K562 (cell line): ENCODE data around the gene PMEPA1. TPM values are rescaled to one million over a fixed set of nuclear protein-coding genes. Genes with fewer than 3 reads are reported as not detected.

Experiments
- ATAC-seq: fragments of 200-7000 bp; cut with Tn5 transposase; 3 replicates; pipeline ENCODE4 v1.9.1; 2020; ENCODE audit warnings: moderate library complexity
- BruUV-seq: library from RNA; stranded (reverse); fragments of 400-500 nt; replicated peaks from 2 replicates; lab custom pipeline; 2021; lab: Mats Ljungman, UMichigan
- CTCF ChIA-PET: fragments of 300-600 bp; formaldehyde crosslinking; extraction: SDS; loops from one replicate; lab custom pipeline; 2021; ENCODE audit warnings: low intra/inter-chr PET ratio; lab: Yijun Ruan, JAX
- POLR2A ChIA-PET: fragments of 300-600, 350-650 bp; sonication (Branson Sonifier 250); formaldehyde crosslinking; extraction: SDS; loops from one replicate; lab custom pipeline; 2021; ENCODE audit warnings: antibody characterized with exemption, inconsistent platforms; lab: Yijun Ruan, JAX
- DNase-seq, 4 experiments: peaks; one replicate each; pipeline versions ENCODE4 v3.0.0 to v3.0.0-alpha.2; 2011 to 2018; ENCODE audit warnings: low spot score in 3 of 4, mixed read lengths in 3 of 4; ENCODE audit errors: extremely low read depth in 1 of 4
- FAIRE-seq: peaks from 2 replicates; lab custom pipeline; 2011; peaks lifted over from hg19 to GRCh38; lab: Jason Lieb, UNC
- H2AFZ ChIP-seq: 2 replicates; pipeline ENCODE4 v1.6.0; 2011; ENCODE audit warnings: low read depth, low read length, control low read depth, inconsistent platforms
- H3K27ac ChIP-seq: fragments of 200-600 bp; 3 replicates; pipeline ENCODE4 v1.8.0; 2011; ENCODE audit warnings: low read depth, mild to moderate bottlenecking, control low read depth, inconsistent platforms, low read length, moderate library complexity, mixed read lengths; ENCODE audit errors: extremely low read depth
- H3K27me3 ChIP-seq, 2 experiments: fragments of 300-600 bp in 1 of 2; 2 replicates in 1 of 2; 3 replicates in 1 of 2; pipeline versions ENCODE4 v1.6.0 to v1.8.0; 2011; ENCODE audit warnings: inconsistent platforms in 2 of 2, low read length in 2 of 2, mild to moderate bottlenecking in 1 of 2, mixed read lengths in 1 of 2, moderate library complexity in 1 of 2; ENCODE audit not compliant: control insufficient read depth in 2 of 2, insufficient read depth in 2 of 2
- H3K36me3 ChIP-seq: fragments of 300-600 bp; 3 replicates; pipeline ENCODE4 v1.8.0; 2011; ENCODE audit warnings: mild to moderate bottlenecking, low read length, inconsistent platforms; ENCODE audit not compliant: control insufficient read depth, insufficient read depth
- H3K4me1 ChIP-seq, 2 experiments: fragments of 200-600 bp in 1 of 2; replicated peaks in 1 of 2; 2 replicates in 1 of 2; 3 replicates in 1 of 2; pipeline versions ENCODE4 v1.5.1 to v1.8.0; 2011; ENCODE audit warnings: inconsistent platforms in 2 of 2, low read length in 2 of 2, mild to moderate bottlenecking in 1 of 2, mixed read lengths in 1 of 2, moderate library complexity in 1 of 2; ENCODE audit not compliant: control insufficient read depth in 2 of 2, insufficient read depth in 2 of 2
- H3K4me2 ChIP-seq: 2 replicates; pipeline ENCODE4 v1.6.1; 2011; ENCODE audit warnings: low read length, control low read depth, inconsistent platforms, mixed read lengths; ENCODE audit not compliant: insufficient read depth
- H3K4me3 ChIP-seq: fragments of 200-600 bp; sonication (generic), shearing (Covaris generic); 2 replicates; pipeline ENCODE4 v1.5.1; 2016; ENCODE audit warnings: control low read depth, inconsistent platforms
- H3K79me2 ChIP-seq: fragments of 200-600 bp; 3 replicates; pipeline ENCODE4 v1.8.0; 2011; ENCODE audit warnings: low read length, inconsistent platforms; ENCODE audit not compliant: control insufficient read depth, insufficient read depth
- H3K9ac ChIP-seq, 2 experiments: 2 replicates each; pipeline versions ENCODE4 v1.6.0 to v1.6.1; 2011; ENCODE audit warnings: low read depth in 2 of 2, low read length in 2 of 2, control low read depth in 1 of 2, inconsistent platforms in 1 of 2, mild to moderate bottlenecking in 1 of 2, mixed read lengths in 1 of 2; ENCODE audit not compliant: insufficient read depth in 1 of 2
- H3K9me1 ChIP-seq: one replicate; pipeline ENCODE4 v1.6.0; 2011; ENCODE audit warnings: inconsistent platforms, mild to moderate bottlenecking, low read length, moderate library complexity; ENCODE audit not compliant: control insufficient read depth, insufficient read depth
- H3K9me3 ChIP-seq: replicated peaks from 2 replicates; pipeline ENCODE4 v1.5.1; 2011; ENCODE audit warnings: low read depth, low read length, inconsistent platforms; ENCODE audit not compliant: control insufficient read depth, insufficient read depth
- H4K20me1 ChIP-seq: replicated peaks from 2 replicates; pipeline ENCODE4 v1.6.1; 2011; ENCODE audit warnings: low read length, inconsistent platforms, mixed read lengths; ENCODE audit not compliant: control insufficient read depth, insufficient read depth
- ARID3A ChIP-seq: IDR thresholded peaks from 2 replicates; pipeline ENCODE4 v1.6.1; 2012; ENCODE audit warnings: low read depth, low read length, improper control_type of control experiment, borderline replicate concordance
- ASH1L ChIP-seq: fragments of 450-650 bp; IDR thresholded peaks from 2 replicates; pipeline ENCODE4 v1.6.1; 2018; ENCODE audit warnings: borderline replicate concordance, mild to moderate bottlenecking, low read depth; ENCODE audit not compliant: partially characterized antibody
- BCOR ChIP-seq: fragments of 450-650 bp; IDR thresholded peaks from 2 replicates; pipeline ENCODE4 v1.6.1; 2016
- EP400 ChIP-seq: fragments of 450-650 bp; IDR thresholded peaks from 2 replicates; pipeline ENCODE4 v1.6.1; 2017; ENCODE audit warnings: antibody characterized with exemption, mild to moderate bottlenecking, moderate library complexity
- ETV6 ChIP-seq, 3 experiments: fragments of 150-350 bp in 1 of 3; sonication (generic) in 1 of 3; formaldehyde crosslinking in 1 of 3; IDR thresholded peaks; 2 replicates each; pipeline versions ENCODE4 v1.6.1 to v1.8.0; 2014 to 2022; ENCODE audit warnings: borderline replicate concordance in 2 of 3, low read depth in 2 of 3, antibody characterized with exemption in 1 of 3, low read length in 1 of 3, mild to moderate bottlenecking in 1 of 3, missing genetic modification reagents in 1 of 3
- LEF1 ChIP-seq: fragments of 450-650 bp; IDR thresholded peaks from 2 replicates; pipeline ENCODE4 v1.6.1; 2016; ENCODE audit warnings: mild to moderate bottlenecking
- MCM7 ChIP-seq, 2 experiments: fragments of 450-650 bp; IDR thresholded peaks; 2 replicates each; pipeline ENCODE4 v1.6.1; 2016 to 2018
- RBM14 ChIP-seq: fragments of 200-400 bp; formaldehyde crosslinking; IDR thresholded peaks from 2 replicates; pipeline ENCODE4 v1.6.1; 2018; ENCODE audit warnings: low read depth, mild to moderate bottlenecking, low read length, moderate library complexity, borderline replicate concordance; ENCODE audit not compliant: insufficient read depth
- SAP30 ChIP-seq: fragments of 200-600 bp; sonication (generic); IDR thresholded peaks from 2 replicates; pipeline ENCODE4 v1.6.1; 2012; ENCODE audit warnings: borderline replicate concordance, low read depth, mild to moderate bottlenecking, moderate library complexity, low read length, control low read depth, inconsistent platforms; ENCODE audit not compliant: insufficient read depth, poor library complexity, severe bottlenecking
- SMC3 ChIP-seq: conservative IDR thresholded peaks from 2 replicates; pipeline ENCODE4 v1.6.1; 2011; ENCODE audit warnings: low read depth, low read length, improper control_type of control experiment; ENCODE audit not compliant: insufficient read depth
- WGBS: fragments of 100-300 bp; shearing (Covaris generic); methylation state at CpG from one replicate; pipeline ENCODE4 v1.1.6; 2016; ENCODE audit warnings: low coverage, mixed read lengths; ENCODE audit not compliant: insufficient coverage; ENCODE audit errors: missing lambda C conversion rate; 5-methylcytosine and 5-hydroxymethylcytosine counted together
- in situ Hi-C: fragments of 300-500 bp; cut with MboI; formaldehyde crosslinking; loops from 4 replicates; pipeline ENCODE4 v1.15.0; 2018; ENCODE audit warnings: inconsistent platforms, mixed read lengths
- intact Hi-C: fragments of 100-400 bp; cut with micrococcal nuclease; formaldehyde crosslinking; loops from 2 replicates; pipeline ENCODE4 v1.14.2; 2022
- polyA plus RNA-seq, 8 experiments: library from polyadenylated mRNA; depleted of rRNA in 4 of 8; stranded (reverse) in 5 of 8; unstranded in 3 of 8; fragments of >200 nt; fragmentation: Nextera tagmentation in 2 of 8; fragmentation: Illumina TruSeq in 1 of 8; extraction: Ambion mirVana in 2 of 8; extraction: Trizol in 1 of 8; gene quantifications; 2 replicates each; pipeline versions ENCODE4 v1.2.1 to v1.2.3, GENCODE V29; 2011 to 2014; ENCODE audit warnings: inconsistent platforms in 1 of 8, missing spikeins in 1 of 8
- total RNA-seq, 7 experiments: library from RNA; depleted of rRNA in 6 of 7; stranded (reverse); fragments of >200 nt in 6 of 7; fragmentation: Illumina TruSeq in 2 of 7; extraction: Trizol in 2 of 7; gene quantifications; 2 replicates each; pipeline versions ENCODE4 v1.2.1 to v1.2.3, GENCODE V29; 2011 to 2021; ENCODE audit warnings: low replicate concordance in 1 of 7

Gene PMEPA1
- total and polyA plus RNA-seq, 9 of the 15 experiments (the other 6 are each of a cell fraction or from before 2014, with no cell fraction given): 0.16 TPM; not detected in 8

DNA sequence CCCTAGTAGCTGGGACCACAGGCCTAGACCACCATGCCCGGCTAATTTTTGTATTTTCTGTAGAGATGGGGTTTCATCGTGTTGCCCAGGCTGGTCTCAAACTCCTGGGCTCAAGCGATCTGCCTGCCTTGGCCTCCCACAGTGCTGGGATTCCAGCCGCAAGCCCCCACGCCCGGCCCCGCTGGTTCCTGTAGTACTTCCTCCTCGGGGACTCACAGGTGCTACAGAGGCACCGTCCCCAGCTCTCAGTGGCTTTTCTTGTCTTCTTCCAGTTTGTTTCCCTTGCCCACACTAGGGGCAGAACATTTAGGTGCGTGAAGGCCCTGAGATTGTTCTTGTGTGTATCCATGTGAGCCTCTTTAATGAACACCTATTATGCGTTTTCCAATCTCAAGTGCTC is 88.8 kb downstream of the PMEPA1 start (continued):
- no peak for TF ChIP-seq ETV6 (IDR thresholded peaks at IDR 0.05; ENCODE audit: borderline replicate concordance in 1 of 2, low read depth in 2 of 2, low read length in 1 of 2)
- TF ChIP-seq ETV6 (CRISPR knock-in tag; IDR thresholded peaks at IDR 0.05; ENCODE audit: borderline replicate concordance): no peak
- no peak for TF ChIP-seq ARID3A
- no peak for TF ChIP-seq SMC3
- TF ChIP-seq MCM7 (IDR thresholded peaks at IDR 0.05): no peak
- TF ChIP-seq LEF1: no peak
- no peak for TF ChIP-seq RBM14
- TF ChIP-seq, all 486 proteins: peak for 0

GRCh38 chr20:57620274-57620990 is 89.4 kb downstream of the PMEPA1 start, which contains the start of gene ZBP1:
ZBP1 (minus strand) TSS chr20:57620426; CDS start chr20:57620295, 131 bp downstream.
- Histone ChIP-seq H3K9ac (no peak within 1 kb of the TSS; a peak in 1 of 4 replicates), H3K27me3 (peaks cover 24 to 71% of the 10 kb centered on the region in 2 experiments; a peak in 4 of 5 replicates), H4K20me1 (peaks cover 11% of the 10 kb centered on the region), H3K4me2 (no peak within 1 kb of the TSS), H3K4me1 (peaks cover 0 to 3% of the 10 kb centered on the region in 2 experiments; a peak in 4 of 5 replicates), H3K27ac (no peak within 1 kb of the TSS), H3K9me3 (no peaks in the 10 kb centered on the region), H3K9me1 (no peaks in the 10 kb centered on the region), H3K4me3 (no peak within 1 kb of the TSS), H2AFZ (no peak within 1 kb of the TSS), H3K36me3 (no peaks in the 10 kb centered on the region), H3K79me2 (no peaks in the 10 kb centered on the region)
- DNase-seq (no peak), FAIRE-seq (no peak), ATAC-seq (no peak)
- WGBS: 5% methylated on average over 15 of the region's 18 CpGs
- TF ChIP-seq SAP30 (no peak), EP400 (no peak), ASH1L (no peak), BCOR (no peak)
- intact Hi-C loops: no loop called here
- no TSS peak for BruUV-seq
- in situ Hi-C loops: loop anchor here (25.0 kb wide), 1 partner anchor 592 kb away; no protein-coding TSS in a partner anchor
- ChIA-PET CTCF (no interaction called here), POLR2A (interaction anchor here (0.7 kb wide), 1 partner anchor 319 kb away, joined by 3 read pairs; no protein-coding TSS in a partner anchor)
